Thyroid gland (tissue), 4 donors: Measurements from ENCODE around the gene LRRC42. TPM values are rescaled to one million over a fixed set of nuclear protein-coding genes. Genes with fewer than 3 reads are reported as not detected.
"Not testable (repeated sequence)": the region's sequence is repeated elsewhere in the genome, so short reads cannot be mapped to it uniquely, and the experiment has no call there.

Experiments used
- DNase-seq, 2 donors: peaks; one replicate each; pipeline ENCODE4 v3.0.0-alpha.2; 2019
- H3K27ac ChIP-seq, 3 donors: fragments of 200-600 bp; sonication (generic); 1 replicate in 2 of 3; 2 replicates in 1 of 3; pipeline ENCODE4 v1.5.1; 2016 to 2019; ENCODE audit warnings: mild to moderate bottlenecking in 1 of 3, moderate library complexity in 1 of 3
- H3K27me3 ChIP-seq: fragments of 200-600 bp; sonication (generic); one replicate; pipeline ENCODE4 v1.5.1; 2019
- H3K36me3 ChIP-seq, 2 donors: fragments of 200-600 bp; sonication (generic); one replicate each; pipeline ENCODE4 v1.5.1; 2016 to 2019
- H3K4me1 ChIP-seq, 2 donors: fragments of 200-600 bp; sonication (generic); one replicate each; pipeline ENCODE4 v1.5.1; 2017 to 2019
- H3K4me3 ChIP-seq, 3 donors: fragments of 200-600 bp; sonication (generic); replicated peaks in 1 of 3; 1 replicate in 2 of 3; 2 replicates in 1 of 3; pipeline ENCODE4 v1.5.1; 2016; ENCODE audit warnings: mild to moderate bottlenecking in 1 of 3
- H3K9me3 ChIP-seq: fragments of 200-600 bp; sonication (generic); one replicate; pipeline ENCODE4 v1.5.1; 2017
- CTCF ChIP-seq, 6 experiments: fragments of 200-600 bp in 3 of 6; fragments of 450-650 bp in 3 of 6; sonication (generic) in 3 of 6; IDR thresholded peaks; one replicate each; pipeline ENCODE4 v1.5.1; 2016 to 2019; ENCODE audit warnings: antibody characterized with exemption in 6 of 6, mild to moderate bottlenecking in 2 of 6, inconsistent platforms in 1 of 6, moderate library complexity in 1 of 6
- POLR2A ChIP-seq, 2 donors: fragments of 450-650 bp; IDR thresholded peaks; one replicate each; pipeline ENCODE4 v1.6.1; 2017; ENCODE audit warnings: antibody characterized with exemption in 2 of 2, mild to moderate bottlenecking in 2 of 2, moderate library complexity in 1 of 2
- WGBS, 2 donors: methylation state at CpG; one replicate each; pipeline ENCODE4 v1.1.5; 2017; 5-methylcytosine and 5-hydroxymethylcytosine counted together
- intact Hi-C: fragments of 100-400 bp; cut with DNase I; formaldehyde crosslinking; loops from one replicate; pipeline ENCODE4 v1.15.1; 2023
- total RNA-seq, 4 donors: library from RNA; depleted of rRNA; stranded (reverse); fragments of >200 nt; gene quantifications; one replicate each; pipeline ENCODE4 v1.2.3, GENCODE V29; 2016

The LRRC42 gene
- total RNA-seq, 4 donors from 2014 or later = 28.7 to 39.4 (median 33.7) TPM

GRCh38 chr1:54003249-54003646 is 57.1 kb downstream of the LRRC42 start:
- Histone ChIP-seq H3K4me3 (no peak overlapping the region), H3K27me3 (no peaks in the 10 kb centered on the region), H3K36me3 (no peaks in the 10 kb centered on the region), H3K9me3 (no peaks in the 10 kb centered on the region), H3K4me1 (peaks cover 0 to 10% of the 10 kb centered on the region in 2 donors), H3K27ac (no peak overlapping the region)
- DNase-seq = no peak
- intact Hi-C loops = no loop called here
- no peak for TF ChIP-seq CTCF (IDR thresholded peaks at IDR 0.05)
- no peak for TF ChIP-seq POLR2A (IDR thresholded peaks at IDR 0.05)
- WGBS, 2 donors = 97% methylated on average over 11 to 12 of the region's 12 CpGs

GRCh38 chr1:54003750-54004480 is 57.8 kb downstream of the LRRC42 start:
- peaks cover 0 to 10% of the 10 kb centered on the region in 2 donors for H3K4me1 ChIP-seq
- H3K27me3 ChIP-seq, H3K4me3 ChIP-seq, intact Hi-C loops, H3K9me3 ChIP-seq, H3K36me3 ChIP-seq, H3K27ac ChIP-seq, DNase-seq: not testable (repeated sequence)
- 92 to 97% methylated on average over 7 to 15 of the region's 19 CpGs for WGBS, 2 donors

GRCh38 chr1:54004481-54005049 is 58.4 kb downstream of the LRRC42 start:
- intact Hi-C loops = no loop called here
- no peaks in the 10 kb centered on the region for H3K27me3 ChIP-seq
- 98 to 100% methylated on average over 1 to 16 of the region's 27 CpGs for WGBS, 2 donors
- DNase-seq = no peak
- TF ChIP-seq CTCF (IDR thresholded peaks at IDR 0.05) (no peak), POLR2A (IDR thresholded peaks at IDR 0.05) (no peak)
- H3K4me3 ChIP-seq = no peak overlapping the region
- no peaks in the 10 kb centered on the region for H3K9me3 ChIP-seq
- H3K36me3 ChIP-seq = no peaks in the 10 kb centered on the region
- H3K27ac ChIP-seq = no peak overlapping the region
- peaks cover 0 to 10% of the 10 kb centered on the region in 2 donors for H3K4me1 ChIP-seq

- 78 to 88% methylated on average over 4 of the region's 4 CpGs for WGBS, 2 donors
- TF ChIP-seq POLR2A (IDR thresholded peaks at IDR 0.05) = no peak
- TF ChIP-seq CTCF (IDR thresholded peaks at IDR 0.05) = no peak
- no peak overlapping the region for H3K27ac ChIP-seq
- no peaks in the 10 kb centered on the region for H3K27me3 ChIP-seq
- intact Hi-C loops = no loop called here
- no peaks in the 10 kb centered on the region for H3K9me3 ChIP-seq
- H3K4me1 ChIP-seq = peaks cover 0 to 8% of the 10 kb centered on the region in 2 donors
- no peak for DNase-seq
- H3K36me3 ChIP-seq = no peaks in the 10 kb centered on the region
- H3K4me3 ChIP-seq = no peak overlapping the region
Measured at GRCh38 chr1:54006508-54006907, 60.4 kb downstream of the LRRC42 start.

GRCh38 chr1:54007613-54008012 is 61.5 kb downstream of the LRRC42 start:
- Histone ChIP-seq H3K4me3 (no peak overlapping the region), H3K36me3 (no peaks in the 10 kb centered on the region), H3K9me3 (no peaks in the 10 kb centered on the region), H3K27ac (no peak overlapping the region), H3K27me3 (no peaks in the 10 kb centered on the region), H3K4me1 (no peaks in the 10 kb centered on the region)
- 88 to 89% methylated on average over 4 of the region's 4 CpGs for whole genome bisulfite sequencing, 2 donors
- TF ChIP-seq CTCF (IDR thresholded peaks at IDR 0.05) (no peak), POLR2A (IDR thresholded peaks at IDR 0.05) (no peak)
- intact Hi-C loops = no loop called here
- no peak for DNase-seq
